HT-29 (cell line): ENCODE results near the gene RNF17. TPM values are rescaled to one million over a fixed set of nuclear protein-coding genes. Genes with fewer than 3 reads are reported as not detected.
"Not testable (repeated sequence)": the region's sequence is repeated elsewhere in the genome, so short reads cannot be mapped to it uniquely, and the experiment has no call there.

ENCODE experiments used
- DNase-seq: peaks from one replicate; pipeline ENCODE4 v3.0.0-alpha.2; 2015; ENCODE audit warnings: low spot score
- total RNA-seq: library from RNA; depleted of rRNA; stranded (reverse); fragments of >200 nt; shearing (Covaris generic); gene quantifications from 2 replicates; pipeline ENCODE4 v1.2.3, GENCODE V29; 2014

The RNF17 gene
- total RNA-seq, 1 experiment from 2014 or later, result not detected

GRCh38 chr13:24745516-24745860, 18.5 kb upstream of the RNF17 start:
- DNase-seq, result no peak

GRCh38 chr13:24745861-24746617, 17.9 kb upstream of the RNF17 start:
- DNase-seq, result no peak

- DNase-seq, result no peak
Observed at GRCh38 chr13:24746618-24747247, 17.2 kb upstream of the RNF17 start.

- DNase-seq, result no peak
Observed at GRCh38 chr13:24747248-24748060, 16.5 kb upstream of the RNF17 start.

- no peak for DNase-seq
Observed at GRCh38 chr13:24748061-24748400, 15.9 kb upstream of the RNF17 start.

GRCh38 chr13:24759197-24759596, 4.8 kb upstream of the RNF17 start:
- DNase-seq, result no peak

- DNase-seq, result no peak
Observed at GRCh38 chr13:24764276-24764630, 284 bp downstream of the RNF17 start.

GRCh38 chr13:24777171-24777570, 13.2 kb downstream of the RNF17 start:
- no peak for DNase-seq

- DNase-seq, result no peak
Observed at GRCh38 chr13:24784319-24784718, 20.4 kb downstream of the RNF17 start.

- no peak for DNase-seq
Observed at GRCh38 chr13:24788538-24788937, 24.6 kb downstream of the RNF17 start.

- DNase-seq, result no peak
Observed at GRCh38 chr13:24802074-24802473, 38.1 kb downstream of the RNF17 start.

- DNase-seq, result no peak
Observed at GRCh38 chr13:24821207-24821606, 57.2 kb downstream of the RNF17 start.

GRCh38 chr13:24822640-24823039, 58.7 kb downstream of the RNF17 start:
- DNase-seq, result no peak

GRCh38 chr13:24823122-24823710, 59.2 kb downstream of the RNF17 start:
- DNase-seq, result not testable (repeated sequence)

- DNase-seq, result no peak
Observed at GRCh38 chr13:24827799-24828198, 63.8 kb downstream of the RNF17 start.

GRCh38 chr13:24834902-24835510, 71.0 kb downstream of the RNF17 start:
- no peak for DNase-seq

GRCh38 chr13:24837528-24837927, 73.6 kb downstream of the RNF17 start:
- not testable (repeated sequence) for DNase-seq

- DNase-seq, result no peak
Observed at GRCh38 chr13:24842549-24843274, 78.7 kb downstream of the RNF17 start.

GRCh38 chr13:24851546-24851945, 87.6 kb downstream of the RNF17 start:
- no peak for DNase-seq

- DNase-seq, result no peak
Observed at GRCh38 chr13:24854311-24854710, 90.3 kb downstream of the RNF17 start.

- DNase-seq, result no peak
Observed at GRCh38 chr13:24858953-24859352, 95.0 kb downstream of the RNF17 start.
